Pancreas (tissue), 10 donors: ENCODE results near the gene DENND1B. TPM values are rescaled to one million over a fixed set of nuclear protein-coding genes. Genes with fewer than 3 reads are reported as not detected.

Source experiments
- ATAC-seq, 4 donors: fragments of 200-7000 bp; cut with Tn5 transposase; one replicate each; pipeline versions ENCODE4 v1.8.0 to v1.9.1; 2020; ENCODE audit warnings: mild to moderate bottlenecking in 4 of 4, moderate library complexity in 4 of 4
- DNase-seq, 6 donors: peaks; one replicate each; pipeline ENCODE4 v3.0.0-alpha.2; 2020
- FAIRE-seq: peaks from 2 replicates; lab custom pipeline; 2012; peaks lifted over from hg19 to GRCh38; lab: Jason Lieb, UNC
- H3K27ac ChIP-seq, 4 donors: fragments of 200-600 bp; sonication (generic); 1 replicate in 3 of 4; 2 replicates in 1 of 4; pipeline versions ENCODE4 v1.5.0 to v1.8.0; 2020
- H3K27me3 ChIP-seq, 4 donors: fragments of 200-600 bp; one replicate each; pipeline ENCODE4 v1.8.0; 2021
- H3K36me3 ChIP-seq, 3 donors: fragments of 200-600 bp; sonication (generic) in 1 of 3; one replicate each; pipeline versions ENCODE4 v1.5.0 to v1.8.0; 2020 to 2021
- H3K4me1 ChIP-seq, 3 donors: fragments of 200-600 bp; one replicate each; pipeline ENCODE4 v1.8.0; 2021
- H3K4me3 ChIP-seq, 4 donors: fragments of 200-600 bp; sonication (generic) in 2 of 4; one replicate each; pipeline versions ENCODE4 v1.5.0 to v1.8.0; 2020 to 2021
- H3K9me3 ChIP-seq, 4 donors: fragments of 200-600 bp; one replicate each; pipeline ENCODE4 v1.8.0; 2021
- WGBS, 2 donors: extraction: QIAGEN DNeasy Blood & Tissue Kit; methylation state at CpG; one replicate each; pipeline ENCODE4 v1.1.7; 2013; 5-methylcytosine and 5-hydroxymethylcytosine counted together
- intact Hi-C, 3 donors: fragments of 100-400 bp; cut with DNase I; formaldehyde crosslinking; loops; one replicate each; pipeline versions ENCODE4 v1.11.1 to v1.14.2; 2022
- polyA plus RNA-seq, 2 donors: library from polyadenylated mRNA; stranded (reverse); fragments of 200-250 nt; gene quantifications; one replicate each; pipeline ENCODE4 v1.2.3, GENCODE V29; 2013
- total RNA-seq, 6 donors: library from RNA; stranded (reverse); fragmentation: NEBNext Ultra II Directional in 4 of 6; extraction: Animal tissue kit (Norgen Biotek cat#: 25700) in 4 of 6; gene quantifications; one replicate each; pipeline versions ENCODE4 v1.2.1 to v1.2.4, GENCODE V29; 2021 to 2023
- TF ChIP-seq, protein P1 (sequence below), 4 donors: fragments of 200-600 bp; sonication (generic) in 3 of 4; IDR thresholded peaks; one replicate each; pipeline versions ENCODE4 v1.5.0 to v1.8.0; 2021; ENCODE audit warnings: antibody characterized with exemption in 4 of 4
- donor health status: healthy with polysubstance abuse.
- donor health status: DM: no; HTN: no; CAD: no; lungs with moderate emphysema.
- donor health status: DM: no; HTN: no; CAD: no.
- donor health status: control.
- donor health status: control.
- donor health status: Bipolar disorder and iron deficiency.
- donor health status: DM: yes; HTN: yes; CAD: no.
- donor health status: DM: no; HTN: no; CAD: no.
- donor health status: DM: no; HTN: no; CAD: no.
- donor health status: DM: yes; HTN: yes; CAD: no.

Gene DENND1B
- total and polyA plus RNA-seq, 8 donors = 3.1 to 16.8 (median 11.1) TPM

- Histone ChIP-seq H3K27me3 (no peaks in the 10 kb centered on the region), H3K27ac (no peak overlapping the region), H3K9me3 (no peaks in the 10 kb centered on the region), H3K4me3 (no peak overlapping the region), H3K36me3 (no peaks in the 10 kb centered on the region), H3K4me1 (peaks cover 5 to 14% (median 9%) of the 10 kb centered on the region in 3 donors)
- intact Hi-C loops = no loop called here
- DNase-seq (no peak), ATAC-seq (no peak), FAIRE-seq (no peak)
- TF ChIP-seq, protein P1, sequence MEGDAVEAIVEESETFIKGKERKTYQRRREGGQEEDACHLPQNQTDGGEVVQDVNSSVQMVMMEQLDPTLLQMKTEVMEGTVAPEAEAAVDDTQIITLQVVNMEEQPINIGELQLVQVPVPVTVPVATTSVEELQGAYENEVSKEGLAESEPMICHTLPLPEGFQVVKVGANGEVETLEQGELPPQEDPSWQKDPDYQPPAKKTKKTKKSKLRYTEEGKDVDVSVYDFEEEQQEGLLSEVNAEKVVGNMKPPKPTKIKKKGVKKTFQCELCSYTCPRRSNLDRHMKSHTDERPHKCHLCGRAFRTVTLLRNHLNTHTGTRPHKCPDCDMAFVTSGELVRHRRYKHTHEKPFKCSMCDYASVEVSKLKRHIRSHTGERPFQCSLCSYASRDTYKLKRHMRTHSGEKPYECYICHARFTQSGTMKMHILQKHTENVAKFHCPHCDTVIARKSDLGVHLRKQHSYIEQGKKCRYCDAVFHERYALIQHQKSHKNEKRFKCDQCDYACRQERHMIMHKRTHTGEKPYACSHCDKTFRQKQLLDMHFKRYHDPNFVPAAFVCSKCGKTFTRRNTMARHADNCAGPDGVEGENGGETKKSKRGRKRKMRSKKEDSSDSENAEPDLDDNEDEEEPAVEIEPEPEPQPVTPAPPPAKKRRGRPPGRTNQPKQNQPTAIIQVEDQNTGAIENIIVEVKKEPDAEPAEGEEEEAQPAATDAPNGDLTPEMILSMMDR (IDR thresholded peaks at IDR 0.05) = no peak
- 87 to 88% methylated on average over 4 of the region's 4 CpGs for WGBS, 2 donors
Measured at GRCh38 chr1:197677752-197678295, 97.5 kb downstream of the DENND1B start.

DNA sequence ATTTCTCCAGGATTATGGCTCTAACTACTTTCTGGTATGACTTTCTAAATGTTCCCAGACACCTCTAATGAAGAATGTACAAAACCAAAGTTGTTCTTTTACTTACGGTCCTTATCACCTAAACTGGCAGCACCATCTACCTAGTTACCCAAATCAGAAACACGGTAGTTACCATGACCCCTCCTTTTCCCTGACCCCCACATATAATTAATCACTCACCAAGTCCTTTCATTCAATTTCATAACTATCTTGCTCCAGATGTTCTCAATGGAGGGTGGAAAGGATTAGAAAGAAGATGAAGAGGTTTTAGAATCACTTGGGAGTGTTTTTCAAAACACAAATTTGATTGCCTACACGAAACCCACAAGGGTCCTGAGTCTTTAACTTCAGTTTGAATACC lies 98.0 kb downstream of the DENND1B start:
- intact Hi-C loops = no loop called here
- WGBS, 2 donors = 54 to 60% methylated on average over 3 of the region's 3 CpGs
- no peak for FAIRE-seq

DNA sequence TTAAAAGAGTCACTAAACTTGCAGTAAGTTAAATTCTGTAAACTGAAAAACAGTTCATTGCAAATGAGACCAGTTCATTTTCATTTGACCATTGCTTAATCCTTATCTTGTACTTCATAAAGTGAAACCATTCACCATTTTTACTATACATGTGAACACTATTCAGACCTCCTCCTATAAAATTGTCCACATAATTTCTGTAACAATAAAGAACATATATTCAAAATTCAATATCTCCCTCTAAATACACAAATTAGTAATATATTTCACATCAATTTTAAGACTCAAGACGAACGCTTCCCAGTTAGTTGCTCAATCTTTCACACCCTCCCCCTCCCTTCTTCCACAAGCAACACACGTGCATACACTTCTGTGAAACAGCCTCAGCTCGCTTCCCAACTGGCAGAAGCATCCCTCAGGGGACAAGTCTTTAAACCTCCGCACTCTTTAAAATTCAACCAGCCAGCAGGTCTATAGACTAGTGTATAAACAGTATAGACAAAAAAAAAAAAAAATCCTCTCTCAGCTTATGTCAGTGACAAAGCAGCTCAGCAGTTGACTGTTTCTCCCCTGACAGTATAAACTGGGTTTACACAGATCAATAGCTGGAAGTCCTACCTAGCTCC lies 99.6 kb downstream of the DENND1B start:
- Histone ChIP-seq H3K9me3 (no peaks in the 10 kb centered on the region), H3K27me3 (no peaks in the 10 kb centered on the region), H3K27ac (no peak overlapping the region), H3K36me3 (no peaks in the 10 kb centered on the region), H3K4me3 (peak overlapping the region in 2 of 4 donors; percentile 20 to 29), H3K4me1 (peaks cover 12 to 16% (median 14%) of the 10 kb centered on the region in 3 donors)
- ATAC-seq = peak; percentile 81 to 88 (median 86)
- peak in 1 of 6 donors; percentile 10 for DNase-seq
- FAIRE-seq = no peak
- 12 to 14% methylated on average over 5 of the region's 5 CpGs for WGBS, 2 donors
- intact Hi-C loops = no loop called here
- TF ChIP-seq, protein P1 (IDR thresholded peaks at IDR 0.05) = no peak

More for the DNA sequence above, 98.0 kb downstream of the DENND1B start:
- Histone ChIP-seq H3K27me3 (no peaks in the 10 kb centered on the region), H3K4me1 (peaks cover 7 to 14% (median 10%) of the 10 kb centered on the region in 3 donors), H3K4me3 (no peak overlapping the region), H3K9me3 (no peaks in the 10 kb centered on the region), H3K36me3 (no peaks in the 10 kb centered on the region), H3K27ac (no peak overlapping the region)
- DNase-seq (no peak), ATAC-seq (no peak)
- TF ChIP-seq, protein P1 (IDR thresholded peaks at IDR 0.05) = no peak

DNA sequence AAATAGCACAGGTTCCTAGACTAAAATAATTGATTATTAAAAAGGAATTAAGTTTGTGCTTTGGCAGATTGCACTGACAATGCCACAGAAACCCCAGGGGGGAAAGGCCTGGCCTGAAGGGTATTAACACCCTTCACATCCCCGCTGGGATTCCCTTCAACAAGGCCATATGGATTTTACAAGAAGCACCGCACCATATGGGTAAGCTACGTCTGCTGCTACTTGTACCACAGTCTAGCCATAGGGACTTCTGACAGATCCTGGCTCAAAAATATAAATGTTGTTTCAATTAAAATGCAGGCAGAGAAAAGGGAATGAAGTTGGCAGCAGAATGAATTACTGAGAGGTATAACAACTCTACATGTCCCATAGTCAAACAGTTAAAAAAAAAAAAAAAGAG lies 101.0 kb downstream of the DENND1B start:
- H3K36me3 ChIP-seq = no peaks in the 10 kb centered on the region
- FAIRE-seq (no peak), ATAC-seq (no peak), DNase-seq (no peak)
- H3K4me3 ChIP-seq = no peak overlapping the region
- 91 to 94% methylated on average over 3 of the region's 3 CpGs for WGBS, 2 donors
- no peaks in the 10 kb centered on the region for H3K9me3 ChIP-seq
- intact Hi-C loops = no loop called here
- TF ChIP-seq, protein P1 (IDR thresholded peaks at IDR 0.05) = no peak
- peaks cover 12 to 16% (median 14%) of the 10 kb centered on the region in 3 donors for H3K4me1 ChIP-seq
- no peak overlapping the region for H3K27ac ChIP-seq
- no peaks in the 10 kb centered on the region for H3K27me3 ChIP-seq

GRCh38 chr1:197673292-197673691 lies 102.0 kb downstream of the DENND1B start:
- no peak overlapping the region for H3K4me3 ChIP-seq
- no peaks in the 10 kb centered on the region for H3K27me3 ChIP-seq
- no peaks in the 10 kb centered on the region for H3K36me3 ChIP-seq
- H3K9me3 ChIP-seq = no peaks in the 10 kb centered on the region
- H3K27ac ChIP-seq = no peak overlapping the region
- DNase-seq (no peak), ATAC-seq (no peak), FAIRE-seq (no peak)
- WGBS, 2 donors = 65 to 69% methylated on average over 2 of the region's 2 CpGs
- intact Hi-C loops = no loop called here
- peaks cover 12 to 16% (median 14%) of the 10 kb centered on the region in 3 donors for H3K4me1 ChIP-seq
- TF ChIP-seq, protein P1 (IDR thresholded peaks at IDR 0.05) = no peak
